NCI-H460 (cell line): ENCODE results near the gene PLSCR3. TPM values are rescaled to one million over a fixed set of nuclear protein-coding genes. Genes with fewer than 3 reads are reported as not detected.
A peak's percentile ranks its signal among the peaks of the same experiment; 100 is the strongest.

Experiments used
- DNase-seq: peaks from one replicate; pipeline ENCODE4 v3.0.0-alpha.2; 2016; ENCODE audit warnings: low read depth; ENCODE audit errors: extremely low read depth
- polyA plus RNA-seq: library from polyadenylated mRNA; depleted of rRNA; stranded (reverse); fragments of >200 nt; gene quantifications from 2 replicates; pipeline ENCODE4 v1.2.3, GENCODE V29; 2014; cell fraction: nucleus; rRNA removed
- total RNA-seq: library from RNA; depleted of rRNA; stranded (reverse); fragments of >200 nt; shearing (Covaris generic); gene quantifications from 2 replicates; pipeline ENCODE4 v1.2.3, GENCODE V29; 2014; rRNA removed

Gene PLSCR3
- total RNA-seq = 31.3 and 32.4 TPM in 2 replicates
- 42.0 and 51.1 TPM in 2 replicates for polyA plus RNA-seq

DNA sequence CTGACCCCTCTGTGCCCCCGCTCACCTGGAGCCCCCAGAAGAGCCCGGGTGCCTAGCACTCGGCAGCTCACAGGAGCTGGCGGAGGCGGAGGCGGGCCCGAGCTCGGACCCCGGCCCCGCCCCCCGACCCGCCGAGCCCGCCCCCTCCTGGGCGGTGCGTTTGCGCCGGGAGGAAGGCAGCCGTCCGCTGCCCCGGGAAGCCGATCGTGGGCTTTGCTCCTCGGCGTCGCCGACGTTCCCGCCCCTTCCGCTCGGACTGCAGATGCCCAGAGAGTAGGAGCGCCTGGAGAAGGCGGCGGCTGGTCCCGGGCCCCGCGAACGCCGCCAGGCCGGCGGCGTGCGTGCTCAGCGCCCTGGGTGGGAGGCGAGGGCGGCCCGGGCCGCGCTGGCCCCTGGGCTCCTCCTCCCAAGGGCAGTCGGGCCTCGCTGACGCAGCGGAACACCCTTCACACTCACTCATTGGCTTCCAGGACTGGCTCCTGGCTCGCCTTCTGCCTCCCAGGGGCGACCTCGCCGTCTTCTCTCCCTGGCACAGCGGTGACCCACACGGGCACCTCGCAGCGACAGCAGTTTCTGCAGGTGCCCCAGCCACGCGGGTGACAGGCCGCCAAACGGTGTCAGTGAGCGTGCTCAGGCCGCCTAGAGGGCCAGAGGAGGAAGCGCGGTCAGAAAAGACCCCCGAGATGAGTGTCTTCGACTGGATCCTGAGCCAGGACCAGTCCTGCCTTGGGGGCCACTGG lies at the start of gene PLSCR3:
Gene PLSCR3 (minus strand): TSS at position 74 of the 740 bp plus-strand sequence. CDS start 415 bp downstream, outside the sequence.
- peak; percentile 78 for DNase-seq

DNA sequence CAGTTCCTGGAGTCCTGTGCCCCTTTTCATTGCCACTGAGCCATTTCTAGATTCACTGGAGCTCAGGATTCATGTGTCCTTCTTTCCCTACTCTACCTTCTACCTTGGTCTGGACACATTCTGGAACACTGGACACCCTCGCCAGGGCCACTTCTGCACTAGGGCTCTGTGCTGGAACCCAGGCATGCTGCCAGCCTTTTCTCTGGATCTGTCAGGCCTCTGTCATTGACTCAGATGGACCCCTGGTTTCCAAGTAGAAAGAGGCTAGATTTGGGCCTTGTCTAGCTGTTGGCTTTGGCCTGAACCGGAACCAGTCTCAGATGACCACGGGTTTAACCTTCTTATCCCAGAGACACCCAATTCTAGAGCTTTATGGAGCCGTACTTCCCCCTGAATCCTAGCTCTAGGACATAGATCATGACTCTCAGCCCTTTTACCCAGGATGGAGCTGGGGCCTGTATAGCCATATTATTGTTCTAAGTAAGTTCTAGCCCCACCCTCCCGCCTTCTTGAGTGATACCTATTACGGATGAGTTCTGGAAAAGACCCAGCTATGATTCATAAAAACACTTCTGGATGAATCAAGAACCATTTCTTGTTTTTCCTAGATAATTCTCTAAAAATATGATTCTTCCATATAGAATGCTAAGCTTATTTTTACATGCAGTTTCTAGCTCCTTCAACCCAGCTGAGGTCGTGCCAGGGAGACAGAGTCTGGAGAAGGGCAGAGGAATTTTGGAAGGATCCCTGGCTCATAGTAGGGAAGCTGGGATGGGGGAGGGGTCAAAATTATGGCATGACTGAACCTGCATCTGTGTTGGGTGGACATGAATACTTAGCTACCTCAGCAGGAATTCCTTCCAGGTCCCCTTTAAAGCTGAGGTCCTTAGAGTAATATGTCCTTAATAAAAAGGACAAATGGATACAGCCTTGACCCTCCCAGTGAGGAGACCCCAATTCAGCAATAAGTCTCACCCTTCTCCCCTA lies 49.5 kb upstream of the PLSCR3 start:
- no peak for DNase-seq

DNA sequence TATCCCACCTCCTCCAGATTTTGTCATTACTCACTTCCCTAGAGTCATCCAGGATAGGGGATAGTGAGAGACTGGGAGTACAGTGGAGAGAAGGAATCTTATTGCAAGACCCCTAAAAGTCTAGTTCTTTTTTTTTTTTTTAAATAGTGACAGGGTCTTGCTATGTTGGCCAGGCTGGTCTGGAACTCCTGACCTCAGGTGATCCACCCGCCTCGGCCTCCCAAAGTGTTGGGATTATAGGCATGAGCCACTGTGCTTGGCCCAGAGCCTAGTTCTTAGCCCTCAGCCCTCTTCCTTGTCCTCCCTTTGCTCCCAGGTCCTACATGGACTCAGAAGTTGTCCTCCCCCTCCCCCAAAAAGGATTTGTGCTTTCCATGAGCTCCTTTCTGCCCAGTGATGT lies 47.8 kb upstream of the PLSCR3 start:
- DNase-seq = no peak

DNA sequence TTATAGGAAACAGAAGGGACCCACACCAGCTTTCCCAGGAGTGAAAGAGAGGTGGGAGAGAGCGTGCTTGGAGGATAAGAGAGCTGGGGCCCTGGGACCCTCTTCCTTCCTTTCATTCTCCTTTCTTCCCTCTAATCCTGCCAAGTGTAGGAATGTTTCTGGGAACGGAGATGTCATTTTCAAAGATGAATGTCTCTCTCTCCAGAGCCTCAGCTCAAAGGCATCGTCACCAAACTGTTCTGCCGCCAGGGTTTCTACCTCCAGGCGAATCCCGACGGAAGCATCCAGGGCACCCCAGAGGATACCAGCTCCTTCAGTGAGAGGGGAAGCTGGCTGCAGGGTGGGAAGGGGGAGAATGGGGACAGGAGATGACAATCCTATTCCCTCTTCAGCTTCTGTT lies 46.9 kb upstream of the PLSCR3 start:
- DNase-seq = no peak

DNA sequence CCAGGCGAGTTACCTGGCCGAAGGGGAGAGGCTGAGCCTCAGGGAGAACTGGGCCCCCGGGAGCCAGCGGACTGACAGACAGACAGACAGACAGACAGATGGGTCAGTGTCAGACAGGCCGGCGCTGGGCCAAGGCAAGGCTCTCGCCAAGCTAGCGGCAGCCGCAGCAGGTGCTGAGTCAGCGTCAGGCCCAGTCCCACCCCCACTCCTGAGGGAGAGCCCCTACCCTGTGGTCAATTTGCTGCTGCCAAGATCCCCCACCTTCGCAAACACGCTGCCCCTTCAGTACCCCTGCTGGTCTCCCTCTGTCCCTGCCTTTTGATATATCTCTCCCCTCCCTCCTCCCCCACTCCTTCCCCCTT lies 46.5 kb upstream of the PLSCR3 start:
- DNase-seq = no peak

DNA sequence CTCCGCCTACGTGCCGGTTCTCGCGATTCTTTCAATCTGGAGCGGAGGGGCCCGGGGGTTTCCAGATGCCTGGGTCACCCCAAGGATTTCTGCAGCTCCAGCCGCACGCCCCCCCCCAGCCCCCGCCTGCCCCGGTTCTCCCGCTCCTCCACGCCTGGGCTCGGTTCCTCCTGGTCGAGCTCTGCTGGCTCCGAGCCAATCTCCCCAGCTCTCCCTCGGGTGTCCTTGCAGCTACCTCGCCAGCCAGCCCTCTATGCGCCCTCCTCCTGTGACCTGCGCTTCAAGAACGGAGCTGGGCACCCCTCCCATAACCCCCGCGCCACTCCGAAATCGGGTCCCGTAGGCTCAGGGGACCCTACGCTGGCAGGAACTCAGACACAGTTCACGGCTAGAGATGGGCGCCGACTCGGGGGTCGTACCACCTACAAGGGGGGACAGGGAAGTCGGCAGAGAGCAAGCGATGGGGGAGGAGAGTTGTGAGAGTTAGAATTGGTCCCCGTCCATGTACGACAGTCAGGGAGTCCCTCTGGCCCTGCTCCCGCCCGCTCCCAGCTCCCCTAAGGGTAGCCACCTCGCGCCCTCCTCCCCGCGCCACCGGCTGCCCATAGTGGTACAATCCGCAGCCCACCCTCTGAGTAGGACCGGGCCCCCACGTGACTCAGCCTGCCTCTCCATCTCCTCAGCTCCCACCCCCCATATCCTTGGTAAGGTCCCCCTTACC lies 45.9 kb upstream of the PLSCR3 start:
- DNase-seq = peak; percentile 26

DNA sequence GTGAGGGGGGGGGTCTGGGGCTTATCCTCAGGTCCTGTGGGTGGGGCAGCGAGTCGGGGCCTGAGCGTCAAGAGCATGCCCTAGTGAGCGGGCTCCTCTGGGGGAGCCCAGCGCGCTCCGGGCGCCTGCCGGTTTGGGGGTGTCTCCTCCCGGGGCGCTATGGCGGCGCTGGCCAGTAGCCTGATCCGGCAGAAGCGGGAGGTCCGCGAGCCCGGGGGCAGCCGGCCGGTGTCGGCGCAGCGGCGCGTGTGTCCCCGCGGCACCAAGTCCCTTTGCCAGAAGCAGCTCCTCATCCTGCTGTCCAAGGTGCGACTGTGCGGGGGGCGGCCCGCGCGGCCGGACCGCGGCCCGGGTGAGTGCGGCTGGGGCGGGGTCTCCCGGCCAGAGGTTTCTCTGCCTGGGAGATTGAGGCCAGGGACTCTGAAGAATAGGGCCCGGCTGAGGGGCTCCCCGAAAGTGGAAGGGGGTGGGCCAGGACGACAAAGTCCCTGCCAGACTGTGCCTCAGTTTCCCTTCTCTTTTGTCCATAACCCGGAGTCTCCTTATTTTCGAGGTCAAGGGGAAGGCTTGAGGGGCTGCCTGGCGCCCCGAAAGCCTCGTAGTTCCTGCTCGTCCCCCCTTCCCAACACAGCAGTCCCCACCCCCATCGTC lies 45.3 kb upstream of the PLSCR3 start, which contains the start of gene FGF11:
Gene FGF11 (plus strand): TSS at position 51 of the 651 bp plus-strand sequence. CDS start 109 bp downstream, at position 160.
- DNase-seq = no peak

DNA sequence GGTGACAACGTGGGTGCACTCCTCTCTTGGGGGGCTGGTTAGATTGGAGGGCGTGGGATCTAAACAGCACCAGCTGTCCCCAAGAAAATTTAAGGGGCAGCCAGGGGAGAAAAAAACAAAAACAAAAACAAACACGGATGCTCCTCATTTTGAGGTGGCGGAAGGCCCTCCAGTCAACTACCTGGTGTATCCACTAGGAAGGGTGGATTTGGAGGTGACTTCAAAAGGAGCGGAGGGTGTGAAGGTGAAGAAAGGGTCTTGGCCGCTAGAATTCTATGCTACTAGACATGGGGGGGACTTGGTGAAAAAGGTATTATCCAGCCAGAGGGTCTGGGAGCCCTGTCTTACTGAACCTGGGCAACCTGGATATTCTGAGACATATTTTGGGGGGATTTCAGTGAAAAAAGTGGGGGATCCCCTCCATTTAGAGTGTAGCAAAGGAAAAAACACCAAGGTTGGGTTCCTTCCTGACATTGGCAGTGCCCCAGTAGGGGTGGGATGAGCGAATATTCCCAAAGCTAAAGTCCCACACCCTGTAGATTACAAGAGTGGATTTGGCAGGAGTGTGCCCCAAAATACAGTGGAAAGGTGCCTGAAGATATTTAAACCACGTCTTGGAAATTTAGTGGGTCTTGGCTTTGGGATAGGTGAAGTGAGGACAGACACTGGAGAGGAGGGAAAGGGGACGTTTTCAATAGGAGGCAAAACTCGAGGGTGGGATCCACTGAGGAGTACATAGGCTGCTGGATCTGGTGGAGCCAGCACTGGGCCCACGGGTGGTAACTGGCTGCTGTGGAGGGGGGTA lies 44.5 kb upstream of the PLSCR3 start:
- DNase-seq = no peak

DNA sequence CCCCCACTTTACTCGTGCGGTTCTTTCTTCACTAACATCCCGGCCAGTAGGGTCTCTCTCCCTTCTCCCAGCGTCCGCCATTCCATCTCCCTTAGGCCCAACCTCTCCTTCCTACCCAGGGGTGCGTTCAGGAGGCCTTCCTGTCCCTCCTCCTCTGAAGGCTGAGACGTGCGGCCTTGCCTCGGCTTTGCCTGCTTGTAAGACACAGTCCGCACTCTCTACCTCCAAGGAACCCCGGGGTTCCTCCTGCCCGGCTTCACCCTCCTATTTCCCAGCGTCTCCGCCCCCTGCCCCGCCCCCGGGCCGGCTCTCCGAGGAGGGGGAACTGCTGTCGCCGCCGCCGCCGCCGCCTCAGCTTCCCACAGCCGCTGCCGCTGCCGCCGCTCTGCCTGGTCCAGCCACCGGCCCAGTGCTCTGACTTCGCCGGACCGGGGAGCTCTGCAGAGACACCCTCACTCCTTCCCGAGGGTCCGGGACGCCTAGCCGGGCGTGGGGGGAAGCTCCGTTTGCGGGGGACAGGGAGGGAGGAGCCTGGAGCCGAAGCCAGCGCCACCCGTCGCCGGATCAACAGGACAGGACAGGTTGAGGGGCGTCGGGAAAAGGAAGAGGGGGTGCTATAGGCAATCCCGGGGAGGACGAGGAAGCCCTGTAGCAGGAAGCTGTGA lies 43.8 kb upstream of the PLSCR3 start:
- no peak for DNase-seq

DNA sequence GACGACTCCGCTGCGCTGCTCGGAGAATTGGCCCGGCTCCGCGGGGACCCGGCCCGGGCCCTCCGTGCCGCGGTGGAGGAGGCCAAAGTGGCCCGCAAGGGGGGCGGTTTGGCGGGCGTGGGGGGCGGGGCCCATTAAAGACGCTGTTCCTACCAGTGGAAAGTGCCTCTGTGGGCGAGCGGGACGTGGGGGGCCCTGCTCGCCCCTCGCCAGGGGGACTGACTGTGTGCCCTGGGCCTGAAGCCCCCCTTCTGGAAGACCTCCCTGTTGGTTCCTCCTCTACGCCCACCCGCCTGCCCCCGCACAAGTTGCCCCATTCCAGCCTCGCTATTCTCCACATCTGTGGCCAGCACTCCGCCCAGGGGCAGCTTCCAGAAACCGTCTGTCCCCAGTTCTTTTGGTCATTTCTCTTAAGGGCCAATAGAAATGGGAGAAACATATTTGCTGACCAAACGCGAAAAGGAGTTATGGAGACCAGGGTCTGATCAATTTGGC lies 43.1 kb upstream of the PLSCR3 start:
- no peak for DNase-seq

DNA sequence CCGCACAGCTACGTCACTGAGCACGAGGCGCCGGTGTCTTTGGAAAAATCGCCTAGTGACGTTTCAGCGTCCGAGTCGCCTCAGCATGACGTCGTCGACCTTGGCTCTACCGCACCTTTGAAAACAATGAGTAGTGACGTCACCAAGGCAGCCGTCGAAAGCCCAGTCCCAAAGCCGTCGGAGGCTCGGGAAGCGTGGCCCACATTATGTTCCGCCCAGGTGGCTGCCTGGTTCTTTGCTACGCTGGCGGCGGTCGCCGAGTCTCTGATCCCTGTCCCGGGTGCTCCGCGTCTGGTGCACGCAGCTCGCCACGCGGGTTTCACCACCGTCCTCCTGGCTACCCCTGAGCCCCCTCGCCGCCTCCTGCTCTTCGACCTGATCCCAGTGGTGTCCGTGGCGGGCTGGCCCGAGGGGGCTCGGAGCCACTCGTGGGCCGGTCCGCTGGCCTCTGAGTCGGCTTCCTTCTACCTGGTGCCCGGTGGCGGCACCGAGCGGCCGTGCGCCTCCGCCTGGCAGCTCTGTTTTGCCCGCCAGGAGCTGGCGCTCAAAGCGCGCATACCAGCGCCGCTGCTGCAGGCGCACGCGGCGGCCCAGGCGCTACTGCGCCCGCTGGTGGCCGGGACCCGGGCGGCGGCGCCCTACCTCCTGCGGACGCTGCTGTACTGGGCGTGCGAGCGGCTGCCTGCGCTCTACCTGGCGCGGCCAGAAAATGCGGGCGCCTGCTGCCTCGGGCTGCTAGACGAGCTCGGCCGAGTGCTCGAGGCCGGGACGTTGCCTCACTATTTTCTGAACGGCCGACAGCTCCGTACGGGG lies 42.4 kb upstream of the PLSCR3 start:
- DNase-seq = peak; percentile 83

DNA sequence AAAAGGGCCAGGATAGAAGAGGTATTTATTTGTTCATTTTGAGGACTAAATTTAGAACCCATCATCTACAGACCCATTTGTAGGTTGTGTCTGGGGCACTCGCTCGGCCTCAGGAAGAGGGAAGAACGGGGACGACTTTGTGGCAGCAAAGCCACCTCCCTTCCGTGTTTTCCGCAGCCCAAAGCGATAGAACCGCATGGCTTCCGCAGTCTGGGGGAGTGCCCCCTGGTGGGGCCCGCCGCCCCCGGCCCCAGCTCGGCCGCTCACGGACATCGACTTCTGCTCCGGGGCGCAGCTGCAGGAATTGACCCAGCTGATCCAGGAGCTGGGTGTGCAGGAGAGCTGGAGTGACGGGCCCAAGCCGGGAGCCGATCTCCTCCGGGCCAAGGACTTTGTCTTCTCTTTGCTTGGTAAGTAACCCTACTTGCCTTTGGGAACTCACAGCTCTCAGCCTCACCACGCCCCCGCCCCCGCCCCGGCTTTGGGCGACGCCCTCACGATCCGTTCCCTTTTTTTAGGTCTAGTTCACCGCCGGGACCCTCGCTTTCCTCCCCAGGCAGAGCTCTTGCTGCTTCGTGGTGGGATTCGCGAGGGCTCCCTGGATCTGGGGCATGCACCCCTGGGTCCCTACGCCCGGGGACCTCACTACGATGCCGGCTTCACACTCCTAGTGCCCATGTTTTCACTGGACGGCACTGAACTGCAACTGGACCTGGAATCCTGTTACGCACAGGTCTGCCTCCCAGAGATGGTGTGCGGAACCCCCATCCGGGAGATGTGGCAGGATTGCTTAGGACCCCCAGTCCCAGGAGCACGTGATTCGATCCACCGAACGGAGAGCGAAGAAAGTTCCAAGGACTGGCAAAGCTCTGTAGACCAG lies 41.6 kb upstream of the PLSCR3 start:
- DNase-seq = peak; percentile 38

DNA sequence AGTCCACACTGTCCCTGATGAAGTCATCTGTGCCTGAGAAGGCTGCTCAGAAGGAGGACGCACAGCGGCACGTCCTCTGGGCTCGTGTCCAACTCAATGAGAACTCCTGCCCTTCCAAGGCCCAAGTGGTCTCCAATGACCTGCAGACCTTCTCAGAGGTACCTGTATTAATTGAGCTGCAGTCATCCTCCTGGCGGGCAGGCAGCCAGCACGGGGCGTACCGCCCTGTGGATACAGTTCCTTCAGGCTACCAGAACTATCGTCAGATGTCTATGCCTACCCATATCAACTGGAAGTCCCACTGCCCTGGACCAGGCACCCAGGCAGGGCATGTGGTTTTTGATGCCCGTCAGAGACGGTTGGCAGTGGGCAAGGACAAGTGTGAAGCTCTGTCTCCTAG lies 38.0 kb upstream of the PLSCR3 start:
- DNase-seq = no peak

DNA sequence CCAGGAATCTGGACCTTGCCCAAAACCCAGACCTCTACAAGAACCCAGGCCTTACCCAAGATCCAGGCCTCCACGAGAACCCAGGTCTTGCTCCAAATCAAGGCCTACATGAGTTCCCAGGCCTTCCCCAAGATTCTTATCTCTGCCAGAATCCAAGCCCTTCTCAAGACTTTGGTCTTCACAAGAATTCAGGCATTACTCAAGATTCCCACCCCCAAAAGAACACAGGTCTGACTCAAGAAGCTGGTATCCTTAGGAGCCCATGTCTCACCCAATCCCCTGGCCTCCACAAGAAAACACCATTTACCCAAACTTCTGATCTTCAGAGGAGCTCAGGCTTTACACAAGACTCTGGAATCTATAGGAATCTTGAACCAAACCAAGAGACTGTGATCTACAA lies 36.9 kb upstream of the PLSCR3 start:
- DNase-seq = no peak

DNA sequence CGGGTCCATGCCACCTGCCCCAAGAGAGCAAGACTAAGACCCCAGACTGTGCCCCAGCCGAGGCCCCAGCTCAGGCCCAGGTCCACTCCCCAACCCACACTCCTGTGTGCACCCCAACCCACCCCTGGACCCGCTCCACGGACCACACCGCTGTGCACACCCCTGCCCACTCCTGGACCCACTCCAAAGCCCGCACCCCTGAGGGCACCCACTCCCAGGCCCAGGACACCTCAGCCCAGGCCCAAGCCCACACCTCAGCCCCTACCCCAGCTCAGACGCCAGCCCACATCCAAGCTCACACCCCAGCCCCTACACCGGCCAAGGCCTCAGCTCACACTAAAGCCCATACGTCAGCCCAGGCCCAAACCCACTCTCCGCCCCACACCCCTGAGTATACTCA lies 35.4 kb upstream of the PLSCR3 start:
- no peak for DNase-seq

DNA sequence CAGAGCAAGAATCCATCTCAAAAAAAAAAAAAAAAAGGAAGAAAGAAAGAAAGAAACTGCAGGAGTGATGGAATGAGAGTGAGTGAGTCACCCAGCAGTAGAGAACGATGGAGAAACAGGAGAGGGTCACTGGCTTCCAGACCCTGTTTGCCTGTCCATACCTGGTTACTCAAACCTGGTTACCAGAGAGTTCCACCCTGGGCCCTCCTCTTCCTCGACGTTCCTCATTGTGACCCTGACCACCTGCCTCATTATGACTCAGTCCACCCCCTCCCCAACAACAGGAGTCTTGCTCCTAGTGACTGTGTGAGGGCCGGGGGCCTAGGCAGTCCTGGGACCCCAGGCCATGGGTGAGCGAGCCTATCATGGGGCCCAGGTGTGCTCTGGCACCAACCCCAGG lies 34.2 kb upstream of the PLSCR3 start, which contains the start of gene SPEM3:
Gene SPEM3 (plus strand): TSS at position 301 of the 400 bp plus-strand sequence. CDS start 46 bp downstream, at position 347.
- no peak for DNase-seq

DNA sequence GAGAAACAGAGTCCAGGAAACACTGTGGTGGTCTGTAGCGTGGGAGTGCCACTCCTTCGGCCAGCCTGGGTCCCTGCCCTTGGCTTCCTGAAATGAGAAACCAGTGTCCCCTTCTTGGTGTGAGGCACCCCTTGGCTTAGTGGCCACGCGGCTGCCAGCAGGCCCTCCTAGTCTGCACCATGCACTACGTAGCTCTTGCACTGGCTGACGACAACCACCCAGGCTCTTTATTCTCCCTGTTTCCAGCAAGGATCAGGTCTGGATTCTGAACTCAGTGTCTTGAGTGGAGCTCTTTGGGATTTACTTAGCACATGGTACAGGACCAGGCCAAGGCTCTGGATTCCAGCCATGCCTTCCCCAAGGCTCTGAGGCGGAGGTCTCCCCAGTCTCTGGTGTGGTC lies 33.2 kb upstream of the PLSCR3 start:
- no peak for DNase-seq
